Stimulated activated CD8-positive, alpha-beta memory T cell treated with anti-CD3 and anti-CD28 coated beads, Interleukin-4, amount 100 ng/mL, for 1 hour (primary cell): ENCODE results near the gene ACTR1A.
"Not testable (repeated sequence)": the region's sequence is repeated elsewhere in the genome, so short reads cannot be mapped to it uniquely, and the experiment has no call there.

Experiments
- DNase-seq, 2 donors: peaks; one replicate each; pipeline ENCODE4 v3.0.0-alpha.2; 2020; ENCODE audit warnings: low read depth in 2 of 2, low spot score in 1 of 2

The ACTR1A gene

DNA sequence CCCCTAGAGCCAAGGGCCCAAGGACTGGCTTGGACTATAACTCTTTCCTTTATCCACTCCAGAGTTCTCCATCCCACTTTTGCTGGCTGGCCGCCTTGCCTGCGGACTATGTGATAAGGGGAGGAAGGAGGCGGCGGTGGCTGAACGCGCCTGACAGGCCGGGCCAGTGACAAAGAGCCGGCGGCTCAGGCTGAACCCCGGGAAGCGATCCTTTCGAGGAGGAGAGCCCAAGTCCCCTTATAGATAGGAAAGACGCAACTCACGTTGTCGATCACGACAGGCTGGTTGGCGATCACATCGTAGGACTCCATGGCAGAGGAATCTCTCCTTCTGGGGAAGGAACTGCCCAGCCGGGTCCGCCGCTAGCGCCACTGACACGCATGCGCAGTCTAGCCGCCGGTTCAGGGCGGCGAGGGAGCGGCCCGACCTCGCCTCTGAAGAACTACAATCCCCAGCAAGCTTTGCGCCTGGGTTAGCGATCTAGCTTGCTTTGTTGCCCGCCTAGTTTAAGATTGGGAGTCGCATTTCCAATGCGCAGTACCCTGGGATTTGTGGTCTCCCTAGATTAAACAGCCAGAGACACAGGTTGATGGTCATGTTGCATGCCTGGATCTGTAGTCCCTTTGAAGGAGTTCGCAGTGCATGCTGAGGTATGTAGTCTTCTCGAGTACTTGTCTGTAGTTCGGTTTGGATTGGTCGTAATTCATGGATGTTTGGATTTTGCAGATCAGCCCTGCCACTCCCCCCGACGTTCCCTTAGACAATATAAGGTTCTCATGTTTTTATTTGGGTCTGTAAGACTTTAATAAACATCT lies at the start of gene ACTR1A:
ACTR1A (minus strand) TSS at position 376 of the 815 bp plus-strand sequence; CDS start at position 311, 65 bp downstream.
- DNase-seq, result peak; percentile 87 to 91

DNA sequence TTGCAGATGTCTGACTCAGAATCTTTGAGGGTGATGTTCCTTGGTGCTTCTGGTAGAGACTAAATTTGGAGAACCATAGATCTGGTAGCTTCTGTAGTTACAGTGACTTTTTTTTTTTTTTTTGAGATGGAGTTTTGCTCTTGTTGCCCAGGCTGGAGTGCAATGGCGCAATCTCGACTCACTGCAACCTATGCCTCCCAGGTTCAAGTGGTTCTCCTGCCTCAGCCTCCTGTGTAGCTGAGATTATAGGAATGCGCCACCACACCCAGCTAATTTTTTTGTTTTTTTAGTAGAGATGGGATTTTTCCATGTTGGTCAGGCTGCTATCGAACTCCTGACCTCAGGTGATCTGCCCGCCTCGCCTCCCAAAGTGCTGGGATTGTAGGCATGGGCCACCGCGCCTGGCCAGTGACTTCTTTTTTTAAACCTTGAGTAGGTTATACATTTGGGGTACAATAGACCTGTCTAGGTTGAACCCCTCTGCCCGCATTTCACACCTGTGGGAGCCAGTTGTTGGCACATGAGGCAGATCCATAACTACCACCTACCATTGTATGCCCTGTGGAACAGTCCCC lies 48.2 kb upstream of the ACTR1A start:
- no peak for DNase-seq

DNA sequence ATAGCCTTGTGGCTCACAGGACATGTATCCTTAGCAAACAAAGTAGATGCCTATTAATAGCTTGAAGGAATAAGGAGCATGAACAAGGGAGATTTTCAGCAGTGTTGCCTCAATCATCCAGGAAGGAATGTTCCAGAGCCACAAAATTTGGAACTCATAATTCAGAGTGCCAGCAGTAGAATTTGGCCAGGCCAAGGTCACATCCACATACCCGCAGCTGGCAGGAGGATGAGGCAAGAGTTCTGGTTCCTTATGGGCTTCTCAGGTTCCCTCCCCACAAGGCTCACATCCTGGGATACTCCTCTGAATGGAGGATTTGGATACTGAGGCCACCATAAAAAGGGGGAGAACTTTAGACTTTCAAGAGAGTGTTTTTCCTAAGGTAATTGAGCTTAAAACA lies 47.0 kb upstream of the ACTR1A start:
- DNase-seq, result no peak

DNA sequence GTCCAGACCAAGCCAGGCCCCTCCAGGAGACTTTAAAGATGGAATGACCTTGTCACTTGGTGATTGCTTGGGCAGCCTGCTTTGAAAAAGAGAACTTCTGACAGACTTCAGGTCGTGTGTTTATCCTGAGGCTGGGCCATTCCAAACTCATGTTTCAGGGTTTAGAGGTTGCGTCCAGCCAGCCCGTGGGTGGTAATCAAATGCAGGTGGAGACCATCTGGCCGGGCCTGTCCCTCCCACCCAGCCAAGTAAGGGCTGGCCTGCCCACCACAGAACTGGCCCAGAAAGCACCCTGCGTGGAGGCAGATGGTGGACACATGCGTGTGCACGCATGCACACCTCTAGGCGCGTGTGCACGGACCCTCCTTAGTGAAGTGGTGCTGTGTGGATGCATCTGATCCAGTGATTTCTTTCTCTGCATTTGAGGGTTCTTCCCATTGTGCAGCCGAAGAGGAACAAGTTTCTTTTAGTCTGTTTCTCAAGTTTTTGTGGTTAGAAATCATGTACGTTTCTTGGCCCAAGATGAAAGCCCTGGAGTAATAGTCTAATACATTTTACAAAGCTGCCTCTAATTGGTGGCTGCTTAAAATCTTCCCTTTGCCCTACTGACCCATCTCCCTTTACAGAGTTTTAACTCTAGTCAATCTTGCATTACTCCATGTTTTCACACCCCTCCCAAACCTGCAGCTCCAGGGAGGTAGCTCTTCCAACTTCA lies 44.3 kb upstream of the ACTR1A start:
- no peak for DNase-seq

DNA sequence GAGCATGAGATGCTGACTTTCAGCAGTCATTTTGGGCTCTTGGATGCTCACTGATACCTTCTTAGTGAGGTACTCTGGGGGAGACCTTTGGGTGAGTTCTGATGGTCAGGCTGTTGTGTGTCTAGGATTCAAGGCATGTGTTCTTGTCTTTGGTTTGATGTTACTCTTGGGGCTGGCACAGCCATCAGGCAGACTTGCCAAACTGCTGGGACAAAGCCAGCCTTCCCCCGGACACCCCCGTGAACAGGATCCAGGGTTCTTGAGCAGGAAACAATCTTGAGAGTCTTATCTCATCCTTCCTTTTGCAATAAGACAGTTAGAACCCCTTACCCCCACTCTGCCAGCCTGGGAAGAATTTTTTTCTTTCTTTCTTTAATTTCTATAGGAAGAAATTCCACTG lies 43.5 kb upstream of the ACTR1A start:
- DNase-seq, result no peak

DNA sequence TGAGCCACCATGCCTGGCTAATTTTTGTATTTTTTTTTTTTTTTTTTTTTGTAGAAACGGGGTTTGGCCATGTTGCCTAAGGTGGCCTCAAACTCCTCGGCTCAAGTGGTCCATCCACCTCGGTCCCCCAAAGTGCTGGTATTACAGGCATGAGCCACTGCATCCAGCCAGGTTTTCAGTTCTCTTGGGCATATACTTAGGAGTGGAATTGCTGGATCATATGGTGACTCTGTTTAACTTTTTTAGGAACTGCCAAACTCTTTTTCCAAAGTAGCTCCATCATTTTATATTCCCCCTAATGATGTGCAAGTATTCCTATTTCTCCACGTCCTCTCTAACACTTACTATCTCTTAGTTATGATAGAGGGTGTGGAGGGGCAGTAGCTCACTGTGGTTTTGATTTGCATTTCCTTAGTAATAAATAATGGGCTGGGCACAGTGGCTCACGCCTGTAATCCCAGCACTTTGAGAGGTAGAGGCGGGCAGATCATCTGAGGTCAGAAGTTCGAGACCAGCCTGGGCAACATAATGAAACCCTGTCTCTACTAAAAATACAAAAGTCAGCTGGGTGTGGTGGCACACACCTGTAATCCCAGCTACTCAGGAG lies 42.9 kb upstream of the ACTR1A start:
- DNase-seq, result no peak

DNA sequence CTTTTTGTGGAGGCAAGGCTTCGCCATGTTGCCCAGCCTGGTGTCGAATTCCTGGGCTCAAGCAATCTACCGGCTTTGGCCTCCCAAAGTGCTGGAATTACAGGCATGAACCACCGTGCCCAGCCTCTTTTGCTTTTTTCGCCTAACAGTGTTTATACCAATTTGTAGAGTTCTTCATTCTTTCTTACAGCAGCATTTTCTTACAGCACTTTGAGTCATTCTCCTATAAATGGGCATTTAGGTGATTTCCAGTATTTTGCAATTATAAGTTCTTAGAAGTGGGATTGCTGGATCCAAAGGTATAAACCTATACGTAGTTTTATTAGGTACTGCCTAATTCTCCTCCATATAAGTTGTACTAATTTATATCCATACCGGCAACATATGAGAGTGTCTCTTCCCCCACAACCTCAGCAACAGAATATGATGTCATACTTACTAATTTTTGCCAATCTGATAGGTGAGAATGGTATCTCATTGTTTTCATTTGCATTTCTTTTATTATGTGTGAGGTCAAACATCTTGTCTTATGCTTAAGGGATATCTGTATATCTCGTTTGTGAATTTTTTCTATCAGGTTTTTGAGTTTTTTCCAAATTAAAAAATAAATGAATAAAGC lies 40.4 kb upstream of the ACTR1A start:
- no peak for DNase-seq

DNA sequence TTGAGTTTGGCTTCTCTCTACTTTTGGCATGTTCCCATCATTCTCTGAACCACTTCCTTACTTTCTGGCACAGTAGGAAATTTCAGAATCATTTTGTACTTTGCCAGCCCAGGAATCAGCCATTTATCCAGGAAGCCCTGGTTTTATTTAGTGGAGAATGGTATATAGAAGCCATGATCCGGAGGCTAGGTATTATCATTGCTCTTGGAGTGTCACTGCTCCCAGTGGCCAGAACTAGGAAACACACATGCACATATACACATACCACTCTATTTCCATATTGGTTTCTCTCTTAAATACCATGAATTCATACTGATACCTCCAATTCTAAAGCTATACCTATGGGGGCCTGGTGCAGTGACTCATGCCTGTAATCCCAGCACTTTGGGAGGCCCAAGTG lies 37.5 kb upstream of the ACTR1A start:
- DNase-seq, result no peak

DNA sequence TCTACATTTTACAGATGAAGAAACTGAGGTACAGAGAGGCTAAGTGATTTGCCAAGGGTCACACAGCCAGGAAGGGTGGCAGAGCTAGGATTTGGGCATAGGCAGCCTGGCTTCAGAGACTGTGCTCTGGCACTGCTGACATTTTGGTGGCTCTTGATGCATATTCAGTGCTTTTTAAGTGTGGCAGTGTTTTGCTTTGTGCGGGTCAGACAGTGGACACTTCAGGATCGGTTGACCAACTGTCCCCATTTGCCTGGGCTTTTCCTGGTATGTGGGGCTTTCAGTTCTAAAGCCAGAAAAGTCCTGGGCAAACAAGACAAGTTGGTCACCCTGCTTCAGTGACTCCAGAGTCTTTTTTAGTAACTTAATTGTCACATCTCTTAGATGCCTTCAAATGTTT lies 36.3 kb upstream of the ACTR1A start:
- DNase-seq, result no peak

DNA sequence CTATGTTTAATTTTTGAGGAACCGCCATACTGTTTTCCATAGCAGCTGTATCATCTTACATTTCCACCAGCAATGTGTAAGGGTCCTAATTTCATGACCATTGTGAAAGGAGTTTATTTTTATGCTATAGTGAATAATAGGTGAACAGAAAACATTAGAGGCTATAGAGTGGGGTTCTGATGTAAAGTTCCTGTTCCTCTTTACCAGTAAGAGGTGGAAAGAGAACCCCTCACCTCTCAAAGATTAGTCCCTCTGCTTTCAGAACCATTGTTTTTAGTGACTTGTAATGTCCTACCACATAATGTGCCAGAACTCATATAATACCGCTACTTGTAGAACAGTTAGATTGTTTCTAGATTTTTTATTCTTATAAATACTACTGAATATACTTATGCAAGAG lies 35.4 kb upstream of the ACTR1A start:
- no peak for DNase-seq

DNA sequence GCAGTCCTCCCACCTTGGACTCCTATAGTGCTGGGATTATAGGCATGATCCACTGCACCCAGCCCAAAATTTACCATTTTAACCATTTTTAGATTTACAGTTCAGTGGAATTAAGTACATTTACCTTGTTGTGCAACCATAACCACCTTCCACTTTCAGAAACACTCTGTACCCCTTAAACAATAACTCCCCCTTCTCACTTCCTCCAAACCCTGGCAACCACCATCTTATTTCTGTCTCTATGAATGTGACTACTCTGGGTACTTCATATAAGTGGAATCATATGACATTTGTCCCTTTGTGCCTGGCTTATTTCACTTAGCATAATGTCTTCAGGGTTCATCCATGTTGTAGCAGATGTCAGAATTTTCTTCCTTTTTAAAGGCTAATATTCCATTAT lies 34.9 kb upstream of the ACTR1A start:
- no peak for DNase-seq

DNA sequence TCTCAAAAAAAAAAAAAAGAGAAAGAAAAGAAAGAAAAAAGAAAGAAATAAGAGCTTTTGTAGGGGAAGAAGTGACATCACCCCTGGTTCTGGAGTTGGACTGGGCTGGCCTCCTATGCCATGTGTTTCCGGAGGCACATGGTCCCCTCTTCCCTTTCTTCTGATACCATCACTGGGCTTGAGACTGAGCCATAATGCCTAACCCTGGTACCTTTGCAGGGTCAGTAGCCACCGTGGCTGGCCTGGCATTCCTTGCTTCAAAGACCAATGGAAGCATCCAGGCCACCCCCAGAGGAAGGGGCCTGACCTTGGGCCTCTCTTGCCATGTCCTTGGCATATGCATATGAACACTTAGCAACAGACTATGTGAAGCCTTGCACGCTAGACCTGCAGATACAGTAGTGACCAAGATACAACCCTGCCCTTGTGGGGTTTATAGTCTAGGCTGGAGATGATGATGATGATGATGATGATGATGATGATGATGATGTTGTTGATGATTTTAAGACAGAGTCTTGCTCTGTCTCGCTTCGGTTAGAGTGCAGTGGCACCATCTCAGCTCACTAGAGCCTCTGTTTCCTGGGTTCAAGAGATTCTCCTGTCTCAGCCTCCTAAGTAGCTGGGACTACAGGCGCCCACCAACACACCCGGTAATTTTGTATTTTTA lies 33.1 kb upstream of the ACTR1A start:
- no peak for DNase-seq

DNA sequence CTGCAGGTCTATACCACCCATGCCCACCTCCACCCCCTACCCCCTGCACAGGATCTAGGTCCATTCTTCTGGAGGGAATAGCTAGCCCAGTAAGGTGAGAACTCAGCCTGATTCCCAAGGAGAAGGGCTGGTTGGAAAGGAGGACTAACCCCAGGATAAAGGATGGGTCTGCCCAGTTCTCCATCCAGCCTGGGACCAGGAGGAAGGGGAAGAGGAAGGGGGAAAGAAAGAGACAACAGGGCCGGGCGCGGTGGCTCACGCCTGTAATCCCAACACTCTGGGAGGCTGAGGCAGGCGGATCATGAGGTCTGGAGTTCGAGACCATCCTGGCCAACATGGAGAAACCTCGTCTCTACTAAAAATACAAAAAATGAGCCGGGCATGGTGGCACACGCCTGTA lies 32.5 kb upstream of the ACTR1A start:
- DNase-seq, result not testable (repeated sequence)

DNA sequence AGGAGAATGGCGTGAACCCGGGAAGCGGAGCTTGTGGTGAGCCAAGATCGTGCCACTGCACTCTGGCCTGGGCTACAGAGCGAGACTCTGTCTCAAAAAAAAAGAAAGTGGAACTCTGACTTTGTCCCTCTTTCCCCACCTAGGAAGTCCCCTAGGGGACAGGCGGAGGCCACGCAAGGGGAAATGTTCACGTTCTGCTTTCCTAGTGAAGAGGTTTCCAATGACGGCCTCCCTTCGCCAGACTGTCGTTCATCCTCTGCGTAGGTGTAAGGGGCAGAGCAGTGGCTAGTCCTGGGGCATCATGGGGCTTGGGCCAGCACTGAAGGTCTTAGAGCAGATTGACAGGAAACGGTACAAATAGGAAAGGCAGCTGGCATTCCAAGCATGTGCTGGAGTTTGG lies 31.8 kb upstream of the ACTR1A start:
- no peak for DNase-seq

DNA sequence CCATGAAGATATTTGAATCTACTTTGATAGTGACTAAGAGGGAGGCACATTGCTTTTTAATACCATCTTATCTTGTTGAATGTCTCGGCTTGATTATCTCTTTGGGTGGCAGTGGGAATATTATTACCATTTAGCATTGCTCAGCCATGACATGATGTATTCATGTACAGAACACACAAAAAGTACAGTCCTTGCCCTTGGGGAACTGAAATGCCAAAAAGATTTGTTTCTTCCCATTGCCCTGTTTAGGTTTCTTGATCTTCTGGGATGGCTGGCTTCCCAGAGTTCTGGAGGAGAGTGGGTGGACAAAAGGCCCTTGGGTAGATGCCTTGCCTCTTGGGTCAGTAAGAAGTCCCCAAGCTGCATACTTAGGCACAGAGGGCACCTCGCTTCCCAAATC lies 25.0 kb upstream of the ACTR1A start:
- no peak for DNase-seq

DNA sequence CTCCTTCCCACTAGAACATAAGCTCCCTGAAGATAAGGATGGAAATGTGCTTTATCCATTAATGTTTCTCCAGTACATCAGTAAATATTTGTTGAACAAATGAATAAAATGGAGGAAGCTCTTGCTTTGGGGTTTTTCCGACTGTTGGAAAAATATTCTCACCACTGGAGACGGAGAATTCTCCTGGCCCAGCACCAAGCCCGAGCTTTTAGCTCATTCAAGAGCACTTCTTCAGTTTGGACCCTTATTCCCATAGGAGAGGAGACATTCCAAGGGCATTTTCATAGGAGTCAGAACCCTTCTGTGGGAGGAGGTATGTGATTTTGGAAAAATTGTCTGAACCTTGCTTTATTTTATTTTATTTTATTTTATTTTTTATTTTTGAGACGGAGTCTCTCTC lies 22.2 kb upstream of the ACTR1A start:
- DNase-seq, result no peak

DNA sequence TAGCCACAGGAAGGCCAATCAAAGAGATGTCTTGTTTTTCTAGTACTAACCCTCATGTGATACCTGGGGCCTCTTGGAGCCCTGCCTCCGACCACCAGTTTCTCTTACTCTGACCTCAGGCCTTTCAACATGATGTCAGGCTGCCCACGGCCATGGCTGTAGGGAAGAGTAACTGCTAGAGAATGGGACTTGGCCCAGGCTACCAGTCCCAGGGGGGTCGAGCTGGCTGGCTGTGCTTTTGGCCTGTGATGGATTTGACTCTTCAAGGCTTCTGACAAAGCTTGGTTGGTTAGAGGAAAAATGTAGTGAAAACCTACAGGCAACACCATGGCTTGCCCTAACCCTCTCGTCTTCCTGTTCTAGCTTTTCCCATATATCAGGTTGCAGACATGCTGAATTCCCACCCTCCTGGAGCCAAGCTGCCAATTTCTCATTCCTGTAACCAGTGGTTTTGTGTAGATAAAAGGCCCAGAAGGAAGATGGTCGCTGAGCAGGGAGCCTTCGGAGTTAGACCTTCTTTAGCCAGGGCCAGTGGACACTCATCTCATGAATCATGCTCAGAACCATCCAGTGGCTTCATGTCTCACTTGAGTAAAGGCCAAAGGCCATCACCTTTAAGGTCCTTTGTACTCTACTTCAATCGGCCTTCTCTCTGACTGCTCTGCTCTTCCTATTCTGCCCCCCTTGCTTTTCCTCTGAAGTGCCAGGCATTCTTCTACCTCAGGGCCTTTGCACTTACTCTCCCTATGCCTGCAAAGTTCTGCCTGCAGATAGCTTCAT lies 20.9 kb upstream of the ACTR1A start:
- DNase-seq, result no peak

DNA sequence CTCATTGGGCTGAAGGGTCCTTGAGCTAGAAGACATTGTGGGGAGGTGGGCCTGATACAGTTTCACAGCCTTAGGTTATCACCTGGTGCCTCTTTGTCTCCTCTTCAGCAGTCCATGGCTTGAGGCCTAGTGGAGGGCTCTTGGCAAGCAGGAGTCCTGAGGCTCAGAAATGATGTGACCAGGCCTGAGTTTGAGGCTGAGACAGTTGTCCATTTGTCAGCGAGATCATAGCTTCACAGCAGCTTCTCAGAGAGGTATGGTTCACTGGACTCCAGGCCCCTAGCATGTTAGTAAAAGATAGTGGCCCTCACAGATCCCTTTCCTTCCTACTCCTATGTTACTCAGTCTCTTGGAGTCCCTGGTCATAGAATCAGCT lies 20.4 kb upstream of the ACTR1A start:
- DNase-seq, result no peak

DNA sequence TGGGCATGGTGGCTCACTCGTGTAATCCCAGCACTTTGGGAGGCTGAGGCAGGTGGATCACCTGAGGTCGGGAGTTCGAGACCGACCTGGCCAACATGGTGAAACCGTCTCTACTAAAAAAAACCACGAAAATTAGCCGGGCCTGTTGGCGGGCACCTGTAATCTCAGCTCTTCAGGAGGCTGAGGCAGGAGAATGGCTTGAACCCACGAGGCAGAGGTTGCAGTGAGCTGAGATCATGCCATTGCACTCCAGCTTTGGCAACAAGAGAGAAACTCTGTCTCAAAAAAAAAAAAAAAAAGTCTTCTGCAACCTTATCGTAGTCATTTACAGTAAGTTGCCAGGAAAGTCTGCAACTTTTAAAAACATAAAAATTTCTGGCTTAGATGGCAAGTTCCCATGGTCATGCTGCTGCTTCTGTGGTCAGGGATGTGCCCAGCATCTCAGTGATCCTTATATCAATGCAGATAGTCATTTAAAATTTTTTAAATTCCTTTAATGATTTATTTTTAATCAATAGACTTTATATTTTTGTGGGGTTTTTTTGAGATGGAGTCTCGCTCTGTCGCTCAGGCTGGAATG lies 16.8 kb upstream of the ACTR1A start:
- DNase-seq, result no peak

DNA sequence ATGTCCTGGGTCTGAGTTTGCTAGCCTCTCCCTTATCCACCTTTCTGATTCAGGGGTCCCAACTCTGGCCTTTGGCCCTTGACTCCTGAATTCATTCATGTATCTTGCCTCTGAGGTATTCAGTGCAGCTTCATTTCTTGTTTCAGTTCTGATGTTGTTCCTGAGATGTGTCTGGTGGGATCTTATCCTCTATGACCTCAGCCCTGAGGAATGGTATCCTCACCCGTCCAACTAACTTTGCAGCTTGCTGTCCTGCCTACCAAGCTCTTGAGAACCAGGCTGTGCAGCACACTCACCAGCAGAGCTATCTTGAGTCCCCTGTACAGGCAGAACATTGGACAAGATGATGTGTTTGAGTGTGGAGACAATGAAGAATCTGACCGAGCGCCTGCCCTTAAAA lies 15.0 kb upstream of the ACTR1A start:
- no peak for DNase-seq
